ENCODE measurements around the gene KIF1C.

GRCh38 chr17:5033352-5034015 is 35.7 kb downstream of the KIF1C start:
- TF ChIP-seq CTCF (IDR thresholded peaks at IDR 0.05) = no peak
- no peak for TF ChIP-seq POLR2A (IDR thresholded peaks at IDR 0.05)
